Esophagus squamous epithelium (tissue), 5 donors: ENCODE measurements around the gene CDH13. TPM values are rescaled to one million over a fixed set of nuclear protein-coding genes. Genes with fewer than 3 reads are reported as not detected.

ENCODE experiments used
- DNase-seq: peaks from one replicate; lab custom pipeline; 2025; lab: John Stamatoyannopoulos, UW
- H3K27ac ChIP-seq, 4 donors: fragments of 200-600 bp; sonication (generic); one replicate each; pipeline ENCODE4 v1.5.1; 2016 to 2019; ENCODE audit warnings: mild to moderate bottlenecking in 1 of 4
- H3K27me3 ChIP-seq, 4 donors: fragments of 200-600 bp; sonication (generic); 1 replicate in 3 of 4; 2 replicates in 1 of 4; pipeline versions ENCODE4 v1.5.1 to v1.6.0; 2017 to 2021; ENCODE audit warnings: antibody characterized with exemption in 1 of 4
- H3K36me3 ChIP-seq, 3 donors: fragments of 200-600 bp; sonication (generic); one replicate each; pipeline ENCODE4 v1.5.1; 2016 to 2019
- H3K4me1 ChIP-seq, 3 donors: fragments of 200-600 bp; sonication (generic); one replicate each; pipeline ENCODE4 v1.5.1; 2017 to 2019
- H3K4me3 ChIP-seq, 4 donors: fragments of 200-600 bp; sonication (generic); 1 replicate in 3 of 4; 2 replicates in 1 of 4; pipeline ENCODE4 v1.5.1; 2016 to 2019; ENCODE audit warnings: mild to moderate bottlenecking in 2 of 4, moderate library complexity in 1 of 4
- H3K9me3 ChIP-seq, 3 donors: fragments of 200-600 bp; sonication (generic); one replicate each; pipeline ENCODE4 v1.5.1; 2016 to 2019
- POLR2A ChIP-seq, 4 donors: fragments of 450-650 bp; IDR thresholded peaks; one replicate each; pipeline ENCODE4 v1.6.1; 2017; ENCODE audit warnings: antibody characterized with exemption in 4 of 4, mild to moderate bottlenecking in 4 of 4, moderate library complexity in 3 of 4
- WGBS, 2 donors: methylation state at CpG; one replicate each; pipeline ENCODE4 v1.1.5; 2018; 5-methylcytosine and 5-hydroxymethylcytosine counted together
- intact Hi-C: fragments of 100-400 bp; cut with DNase I; formaldehyde crosslinking; loops from one replicate; pipeline ENCODE4 v1.15.0; 2022
- total RNA-seq, 4 donors: library from RNA; depleted of rRNA; stranded (reverse); fragments of >200 nt; gene quantifications; one replicate each; pipeline ENCODE4 v1.1.0, GENCODE V29; 2016
- TF ChIP-seq, protein P1 (sequence below), 6 experiments: fragments of 450-650 bp in 4 of 6; fragments of 200-600 bp in 2 of 6; sonication (generic) in 2 of 6; IDR thresholded peaks; one replicate each; pipeline ENCODE4 v1.5.1; 2016 to 2019; ENCODE audit warnings: antibody characterized with exemption in 6 of 6, mild to moderate bottlenecking in 4 of 6, moderate library complexity in 4 of 6
- donor health status: DM: yes; HTN: yes; CAD: no.

The CDH13 gene
- total RNA-seq, 4 donors from 2014 or later = 6.9 to 31.9 (median 21.1) TPM

DNA sequence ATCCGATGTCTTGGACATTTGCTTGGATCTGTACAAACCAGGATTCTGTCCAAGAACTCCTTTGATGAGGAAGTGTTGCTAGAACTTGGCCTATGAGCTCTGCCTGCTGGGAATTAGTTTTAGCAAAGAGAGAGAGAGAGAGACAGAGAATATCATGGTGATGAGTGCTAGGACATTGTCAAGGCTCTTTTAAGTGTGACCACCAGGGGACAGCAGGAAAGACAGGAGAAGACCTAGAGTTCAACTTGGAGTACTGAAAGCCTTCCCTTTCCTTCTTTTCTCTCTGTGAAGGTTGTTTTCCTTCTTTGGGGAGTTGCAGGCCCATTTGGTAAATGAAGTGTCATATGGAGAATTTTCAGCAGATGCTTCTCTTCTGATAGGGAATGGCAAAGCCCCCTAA is 791.8 kb downstream of the CDH13 start:
- H3K4me3 ChIP-seq = no peak overlapping the region
- intact Hi-C loops = no loop called here
- no peak overlapping the region for H3K27ac ChIP-seq
- no peaks in the 10 kb centered on the region for H3K4me1 ChIP-seq
- no peaks in the 10 kb centered on the region for H3K36me3 ChIP-seq
- TF ChIP-seq POLR2A (IDR thresholded peaks at IDR 0.05) = no peak
- 80 to 85% methylated on average over 1 of the region's 1 CpG for WGBS, 2 donors
- DNase-seq = no peak
- H3K9me3 ChIP-seq = no peaks in the 10 kb centered on the region
- H3K27me3 ChIP-seq = no peaks in the 10 kb centered on the region

DNA sequence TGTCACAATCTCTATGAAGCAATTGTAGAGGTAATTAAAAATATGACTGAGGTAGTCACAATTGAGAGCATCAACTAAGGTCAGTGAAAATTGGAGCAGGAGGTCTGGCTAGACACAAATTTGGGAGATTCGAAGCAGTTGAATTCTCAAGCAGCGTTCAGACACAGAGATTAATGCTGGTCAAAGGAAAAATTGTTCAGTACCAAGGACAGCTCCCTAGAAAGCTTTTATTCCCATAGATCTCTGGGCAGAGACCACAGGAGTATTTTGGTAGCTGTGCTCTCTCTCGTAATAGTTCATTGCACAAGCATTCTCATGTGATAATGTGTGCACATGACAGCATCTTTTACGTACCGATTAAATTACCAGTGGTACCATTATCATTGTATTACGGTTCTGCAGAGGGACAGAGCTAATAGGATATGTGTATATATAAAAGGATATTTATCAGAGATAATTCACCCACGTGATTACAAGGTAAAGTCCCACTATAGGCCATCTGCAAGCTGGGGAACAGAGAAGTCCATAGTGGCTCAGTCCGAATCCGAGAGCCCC is 793.5 kb downstream of the CDH13 start:
- WGBS, 2 donors = 71 to 74% methylated on average over 8 to 9 of the region's 9 CpGs
- no peak for DNase-seq
- Histone ChIP-seq H3K27me3 (no peaks in the 10 kb centered on the region), H3K9me3 (no peaks in the 10 kb centered on the region), H3K4me3 (no peak overlapping the region), H3K27ac (no peak overlapping the region), H3K36me3 (no peaks in the 10 kb centered on the region), H3K4me1 (no peaks in the 10 kb centered on the region)
- no peak for TF ChIP-seq POLR2A (IDR thresholded peaks at IDR 0.05)
- TF ChIP-seq, protein P1, sequence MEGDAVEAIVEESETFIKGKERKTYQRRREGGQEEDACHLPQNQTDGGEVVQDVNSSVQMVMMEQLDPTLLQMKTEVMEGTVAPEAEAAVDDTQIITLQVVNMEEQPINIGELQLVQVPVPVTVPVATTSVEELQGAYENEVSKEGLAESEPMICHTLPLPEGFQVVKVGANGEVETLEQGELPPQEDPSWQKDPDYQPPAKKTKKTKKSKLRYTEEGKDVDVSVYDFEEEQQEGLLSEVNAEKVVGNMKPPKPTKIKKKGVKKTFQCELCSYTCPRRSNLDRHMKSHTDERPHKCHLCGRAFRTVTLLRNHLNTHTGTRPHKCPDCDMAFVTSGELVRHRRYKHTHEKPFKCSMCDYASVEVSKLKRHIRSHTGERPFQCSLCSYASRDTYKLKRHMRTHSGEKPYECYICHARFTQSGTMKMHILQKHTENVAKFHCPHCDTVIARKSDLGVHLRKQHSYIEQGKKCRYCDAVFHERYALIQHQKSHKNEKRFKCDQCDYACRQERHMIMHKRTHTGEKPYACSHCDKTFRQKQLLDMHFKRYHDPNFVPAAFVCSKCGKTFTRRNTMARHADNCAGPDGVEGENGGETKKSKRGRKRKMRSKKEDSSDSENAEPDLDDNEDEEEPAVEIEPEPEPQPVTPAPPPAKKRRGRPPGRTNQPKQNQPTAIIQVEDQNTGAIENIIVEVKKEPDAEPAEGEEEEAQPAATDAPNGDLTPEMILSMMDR (IDR thresholded peaks at IDR 0.05) = no peak
- intact Hi-C loops = no loop called here

DNA sequence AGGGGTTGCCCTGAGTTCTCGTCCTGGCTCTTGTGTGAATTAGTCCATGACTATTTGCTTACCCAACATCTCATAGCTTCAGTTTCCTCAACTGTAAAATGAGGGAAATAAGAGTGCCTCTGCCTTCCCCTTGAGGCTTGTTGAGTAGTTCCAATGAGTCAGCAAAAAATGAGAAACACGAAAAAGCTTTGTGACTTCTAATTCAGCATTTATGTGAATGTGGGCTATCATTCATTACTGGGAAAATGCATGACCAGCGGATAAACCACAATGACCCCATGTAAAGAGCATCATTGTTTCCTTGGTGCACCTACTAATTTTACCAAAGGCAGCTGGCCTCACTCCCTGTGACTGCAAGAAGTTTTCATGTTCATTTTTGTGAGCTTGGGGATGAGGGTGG is 806.4 kb downstream of the CDH13 start:
- intact Hi-C loops = no loop called here
- no peak overlapping the region for H3K4me3 ChIP-seq
- no peaks in the 10 kb centered on the region for H3K27me3 ChIP-seq
- H3K27ac ChIP-seq = no peak overlapping the region
- no peaks in the 10 kb centered on the region for H3K36me3 ChIP-seq
- H3K9me3 ChIP-seq = no peaks in the 10 kb centered on the region
- H3K4me1 ChIP-seq = no peaks in the 10 kb centered on the region
- 69 to 73% methylated on average over 2 to 3 of the region's 3 CpGs for WGBS, 2 donors
- no peak for DNase-seq
- no peak for TF ChIP-seq POLR2A (IDR thresholded peaks at IDR 0.05)
- TF ChIP-seq, protein P1 (IDR thresholded peaks at IDR 0.05) = no peak

DNA sequence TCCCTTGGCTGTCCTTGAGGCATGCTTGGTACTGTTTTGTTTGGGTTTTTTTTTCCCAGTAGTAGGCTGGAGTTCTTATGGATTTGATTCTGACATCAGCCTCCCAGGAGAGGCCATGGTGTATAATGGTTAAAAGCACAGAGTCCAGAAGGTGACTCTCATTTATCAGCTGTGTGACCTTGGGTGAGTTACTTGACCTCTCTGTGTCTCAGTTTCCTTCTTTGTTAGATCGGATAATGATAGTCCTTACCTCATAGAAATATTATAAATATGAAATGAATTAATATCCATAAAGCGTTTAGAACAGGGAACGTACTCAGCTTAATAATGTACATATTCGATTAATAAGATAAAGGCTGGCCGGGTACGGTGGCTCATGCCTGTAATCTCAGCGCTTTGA is 810.3 kb downstream of the CDH13 start:
- Histone ChIP-seq H3K4me1 (no peaks in the 10 kb centered on the region), H3K27me3 (no peaks in the 10 kb centered on the region), H3K27ac (no peak overlapping the region), H3K4me3 (no peak overlapping the region), H3K36me3 (no peaks in the 10 kb centered on the region), H3K9me3 (no peaks in the 10 kb centered on the region)
- DNase-seq = no peak
- WGBS, 2 donors = 93 to 95% methylated on average over 7 of the region's 7 CpGs
- TF ChIP-seq, protein P1 (IDR thresholded peaks at IDR 0.05) = no peak
- TF ChIP-seq POLR2A (IDR thresholded peaks at IDR 0.05) = no peak
- intact Hi-C loops = no loop called here

DNA sequence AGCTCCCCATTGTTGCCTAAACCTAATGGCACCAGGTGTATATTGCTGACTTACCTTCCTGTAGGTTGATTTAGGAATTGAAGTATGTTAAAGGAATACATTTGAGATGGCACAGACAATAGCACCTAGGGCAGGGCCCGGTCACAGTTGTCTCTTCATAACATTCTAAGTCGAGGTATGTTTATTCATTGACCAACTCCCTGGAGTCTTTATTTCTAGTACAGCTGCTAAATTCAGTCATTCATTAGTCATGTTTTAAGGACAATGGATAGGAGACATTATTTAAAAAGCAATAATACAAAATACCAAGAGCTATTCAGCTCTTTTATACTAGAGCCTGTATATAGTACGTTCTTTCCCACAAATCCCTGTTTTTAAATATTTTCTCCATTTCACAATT is 811.6 kb downstream of the CDH13 start:
- TF ChIP-seq, protein P1 (IDR thresholded peaks at IDR 0.05) = no peak
- TF ChIP-seq POLR2A (IDR thresholded peaks at IDR 0.05) = no peak
- H3K4me1 ChIP-seq = no peaks in the 10 kb centered on the region
- H3K27ac ChIP-seq = no peak overlapping the region
- H3K9me3 ChIP-seq = no peaks in the 10 kb centered on the region
- no peaks in the 10 kb centered on the region for H3K36me3 ChIP-seq
- whole genome bisulfite sequencing, 2 donors = 63 to 68% methylated on average over 3 of the region's 3 CpGs
- DNase-seq = no peak
- H3K27me3 ChIP-seq = no peaks in the 10 kb centered on the region
- intact Hi-C loops = no loop called here
- no peak overlapping the region for H3K4me3 ChIP-seq

DNA sequence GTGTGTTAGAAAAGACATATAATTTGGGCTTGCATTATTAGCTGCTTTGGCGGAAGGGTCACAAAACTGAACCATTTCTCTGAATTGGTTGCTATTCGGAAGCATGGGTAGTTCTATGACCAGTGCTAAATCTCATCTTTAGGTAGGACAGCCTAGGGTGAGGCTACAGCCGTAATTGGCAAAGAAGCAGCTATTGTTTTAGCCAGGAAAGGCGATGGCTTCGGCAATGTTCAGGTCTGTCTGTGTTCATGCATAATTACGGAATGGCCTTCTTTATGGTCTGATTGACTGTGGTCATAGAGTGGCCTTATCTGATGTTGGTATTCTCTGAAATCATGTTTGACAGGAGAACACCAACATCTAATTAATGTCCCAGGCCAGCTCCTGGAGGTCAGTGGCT is 812.6 kb downstream of the CDH13 start:
- 84 to 96% methylated on average over 6 of the region's 6 CpGs for WGBS, 2 donors
- H3K4me3 ChIP-seq = no peak overlapping the region

More for the DNA sequence above, 812.6 kb downstream of the CDH13 start:
- H3K27me3 ChIP-seq = no peaks in the 10 kb centered on the region
- no peaks in the 10 kb centered on the region for H3K4me1 ChIP-seq
- TF ChIP-seq, protein P1 (IDR thresholded peaks at IDR 0.05) = no peak
- no peak for TF ChIP-seq POLR2A (IDR thresholded peaks at IDR 0.05)
- H3K36me3 ChIP-seq = no peaks in the 10 kb centered on the region
- intact Hi-C loops = no loop called here
- DNase-seq = no peak
- H3K27ac ChIP-seq = no peak overlapping the region
- H3K9me3 ChIP-seq = no peaks in the 10 kb centered on the region
